HCT116 (cell line): ENCODE data around the gene CCSER1.

Source experiments
- CTCF ChIP-seq, 3 experiments: fragments of 200-600 bp in 1 of 3; sonication (generic) in 1 of 3; IDR thresholded peaks in 2 of 3; conservative IDR thresholded peaks in 1 of 3; 2 replicates each; pipeline ENCODE4 v1.5.1; 2012 to 2017; ENCODE audit warnings: low read depth in 2 of 3, low read length in 2 of 3, antibody characterized with exemption in 1 of 3, borderline replicate concordance in 1 of 3, control low read depth in 1 of 3, mild to moderate bottlenecking in 1 of 3, mixed read lengths in 1 of 3, mixed run types in 1 of 3, moderate library complexity in 1 of 3; ENCODE audit not compliant: insufficient read depth in 1 of 3
- EZH2 ChIP-seq: fragments of 200-600 bp; sonication (generic); IDR thresholded peaks from 2 replicates; pipeline ENCODE4 v1.6.1; 2017; ENCODE audit warnings: antibody characterized with exemption, mixed run types
- POLR2A ChIP-seq: IDR thresholded peaks from 2 replicates; pipeline ENCODE4 v1.7.0; 2011; ENCODE audit warnings: borderline replicate concordance; ENCODE audit not compliant: insufficient read depth, insufficient read length; ENCODE audit errors: extremely low read depth
- REST ChIP-seq: IDR thresholded peaks from 2 replicates; pipeline ENCODE4 v1.6.1; 2012; ENCODE audit warnings: low read depth
- YY1 ChIP-seq: IDR thresholded peaks from 2 replicates; pipeline ENCODE4 v1.6.1; 2011; ENCODE audit warnings: low read length, low read depth, moderate library complexity, mild to moderate bottlenecking; ENCODE audit not compliant: insufficient replicate concordance; ENCODE audit errors: extremely low read depth

- TF ChIP-seq POLR2A (no peak), EZH2 (no peak), YY1 (no peak), CTCF (IDR thresholded peaks at IDR 0.05 in 2 of 3, conservative IDR thresholded peaks at IDR 0.05 in 1 of 3; ENCODE audit: borderline replicate concordance in 1 of 3, insufficient read depth in 1 of 3, low read depth in 2 of 3, low read length in 2 of 3) (no peak), REST (no peak)
These were observed 119.6 kb downstream of the CCSER1 start for GRCh38 chr4:90246816-90247215.
